RWPE2 (cell line): Measurements from ENCODE around the gene MORC2.

ENCODE experiments used
- ATAC-seq: fragments of 200-7000 bp; cut with Tn5 transposase; 3 replicates; pipeline ENCODE4 v1.9.1; 2021; ENCODE audit warnings: low read depth
- DNase-seq: peaks from one replicate; pipeline ENCODE4 v3.0.0-alpha.2; 2020; ENCODE audit warnings: low spot score
- H3K27ac ChIP-seq: fragments of 450-650 bp; 2 replicates; pipeline ENCODE4 v1.5.1; 2017; ENCODE audit warnings: mild to moderate bottlenecking; ENCODE audit not compliant: poor library complexity, severe bottlenecking
- H3K27me3 ChIP-seq: fragments of 250-450 bp; sonication (Bioruptor Pico); 2 replicates; pipeline ENCODE4 v1.5.1; 2021; ENCODE audit warnings: mild to moderate bottlenecking, moderate library complexity; ENCODE audit not compliant: insufficient read depth, poor library complexity, severe bottlenecking
- H3K36me3 ChIP-seq: fragments of 250-450 bp; sonication (Bioruptor Pico); 2 replicates; pipeline ENCODE4 v1.5.1; 2020; ENCODE audit warnings: low read depth, mild to moderate bottlenecking, moderate library complexity
- H3K4me1 ChIP-seq: fragments of 250-450 bp; sonication (Bioruptor Pico); 2 replicates; pipeline ENCODE4 v1.5.1; 2021; ENCODE audit warnings: mild to moderate bottlenecking, moderate library complexity; ENCODE audit not compliant: insufficient read depth, poor library complexity, severe bottlenecking
- H3K4me3 ChIP-seq: fragments of 250-450 bp; sonication (Bioruptor Pico); 2 replicates; pipeline ENCODE4 v1.5.1; 2021; ENCODE audit warnings: mild to moderate bottlenecking, moderate library complexity; ENCODE audit not compliant: severe bottlenecking
- H3K9me3 ChIP-seq: fragments of 250-450 bp; sonication (Bioruptor Pico); 2 replicates; pipeline ENCODE4 v1.5.1; 2021; ENCODE audit warnings: mild to moderate bottlenecking, moderate library complexity; ENCODE audit not compliant: severe bottlenecking
- CTCF ChIP-seq: fragments of 450-650 bp; IDR thresholded peaks from one replicate; pipeline ENCODE4 v1.5.1; 2017; ENCODE audit warnings: mild to moderate bottlenecking, moderate library complexity; ENCODE audit not compliant: poor library complexity, severe bottlenecking

MORC2 gene

GRCh38 chr22:30955153-30955552 lies 13.4 kb downstream of the MORC2 start:
- H3K36me3 ChIP-seq = peaks cover 74% of the 10 kb centered on the region

DNA sequence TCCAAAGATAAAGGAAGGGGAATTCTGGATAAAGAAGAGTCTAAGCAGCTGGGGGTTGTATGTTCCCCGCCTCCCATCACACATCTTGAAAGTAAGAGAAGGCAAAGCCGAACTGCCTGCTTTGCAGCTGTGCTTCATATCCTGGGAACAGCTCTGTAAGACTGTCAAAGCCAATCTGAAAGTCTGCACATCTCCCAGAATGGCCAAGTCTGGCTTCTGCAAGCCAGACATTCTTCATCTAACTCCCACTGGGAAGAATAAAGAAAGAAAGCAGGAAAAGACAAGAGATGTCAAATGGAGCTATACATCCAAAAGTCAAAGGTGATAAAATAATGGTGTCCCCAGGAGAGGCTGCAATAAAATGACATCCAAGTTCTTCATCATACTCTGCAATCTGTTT lies 15.4 kb downstream of the MORC2 start:
- Histone ChIP-seq H3K36me3 (peaks cover 83% of the 10 kb centered on the region), H3K27ac (no peak overlapping the region), H3K9me3 (no peaks in the 10 kb centered on the region), H3K4me3 (no peak overlapping the region), H3K27me3 (no peaks in the 10 kb centered on the region), H3K4me1 (no peaks in the 10 kb centered on the region)
- no peak for ATAC-seq
- no peak for TF ChIP-seq CTCF
- DNase-seq = no peak

More at GRCh38 chr22:30955153-30955552, 13.4 kb downstream of the MORC2 start:
- H3K4me3 ChIP-seq = no peak overlapping the region
- H3K27me3 ChIP-seq = no peaks in the 10 kb centered on the region
- ATAC-seq (no peak), DNase-seq (no peak)
- H3K27ac ChIP-seq = no peak overlapping the region
- H3K4me1 ChIP-seq = no peaks in the 10 kb centered on the region
- H3K9me3 ChIP-seq = no peaks in the 10 kb centered on the region
- TF ChIP-seq CTCF = no peak

DNA sequence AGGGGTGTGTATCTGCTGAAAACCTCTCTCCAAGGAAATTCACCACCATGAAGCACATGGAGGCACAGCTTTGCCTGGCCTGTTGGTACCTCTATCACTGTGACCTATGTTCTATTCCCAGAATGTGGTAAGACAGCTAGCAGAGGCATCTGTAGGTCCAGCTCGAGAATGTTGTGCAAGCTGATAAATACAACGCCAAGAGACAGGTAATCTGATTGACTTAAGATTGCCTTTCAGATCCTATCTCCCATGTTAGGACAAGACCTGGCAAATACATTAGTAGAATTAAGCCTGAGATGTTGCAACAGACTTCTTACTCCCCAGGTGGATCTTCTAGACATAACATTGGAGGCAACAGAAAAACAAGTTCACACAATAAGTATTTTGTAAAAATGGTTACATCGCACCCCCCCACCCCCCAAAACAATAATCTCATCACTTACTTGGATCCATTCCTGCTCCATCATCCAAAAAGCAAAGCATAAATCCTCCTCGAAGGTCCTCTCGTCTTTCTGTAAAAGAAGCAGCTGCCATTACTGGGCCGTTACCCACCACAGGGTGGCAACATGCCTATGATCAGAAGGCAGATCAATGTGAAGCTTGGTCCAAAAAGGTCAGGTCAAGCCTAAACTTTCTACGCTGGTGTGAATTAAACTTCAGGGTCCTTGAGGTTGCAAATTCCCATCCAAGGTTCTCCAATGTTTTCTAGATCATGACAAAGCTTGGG lies 18.5 kb downstream of the MORC2 start:
- TF ChIP-seq CTCF = no peak
- Histone ChIP-seq H3K9me3 (no peaks in the 10 kb centered on the region), H3K36me3 (peaks cover 92% of the 10 kb centered on the region), H3K27me3 (no peaks in the 10 kb centered on the region), H3K27ac (no peak overlapping the region), H3K4me1 (no peaks in the 10 kb centered on the region), H3K4me3 (no peak overlapping the region)
- DNase-seq = no peak
- ATAC-seq = no peak

GRCh38 chr22:30948930-30949342 lies 19.6 kb downstream of the MORC2 start:
- Histone ChIP-seq H3K9me3 (no peaks in the 10 kb centered on the region), H3K27ac (no peak overlapping the region), H3K4me3 (no peak overlapping the region), H3K36me3 (peaks cover 94% of the 10 kb centered on the region), H3K27me3 (no peaks in the 10 kb centered on the region), H3K4me1 (no peaks in the 10 kb centered on the region)
- ATAC-seq (no peak), DNase-seq (no peak)
- TF ChIP-seq CTCF = no peak

DNA sequence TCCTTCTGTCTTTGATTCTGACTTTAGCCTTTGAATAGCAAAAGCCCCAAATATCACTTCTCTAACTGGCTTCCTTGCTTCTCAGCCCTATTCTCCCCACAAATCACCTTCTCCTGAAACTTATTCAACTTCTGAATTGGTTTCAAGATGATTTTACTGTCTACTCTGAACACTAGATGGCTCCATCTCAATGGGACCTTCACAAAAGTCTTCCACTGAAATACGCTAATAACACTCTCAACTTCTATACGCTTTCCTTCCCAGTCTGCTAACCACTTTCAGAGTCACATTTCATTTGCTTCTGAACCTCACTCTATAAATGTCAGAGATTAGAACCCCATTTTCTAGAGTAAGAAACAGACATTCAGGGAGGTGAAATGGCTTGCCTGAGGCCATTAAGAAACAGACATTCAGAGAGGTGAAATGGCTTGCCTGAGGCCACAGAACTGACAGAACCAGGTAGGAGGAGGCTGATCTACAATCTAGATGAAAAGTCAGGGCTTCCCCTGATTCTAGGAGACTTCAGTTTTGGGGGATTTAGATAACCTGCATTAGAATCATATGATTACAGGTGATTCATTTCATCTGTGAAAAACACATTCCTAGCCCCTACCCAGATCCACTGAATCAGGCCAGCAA lies 20.6 kb downstream of the MORC2 start:
- DNase-seq = no peak
- Histone ChIP-seq H3K9me3 (no peaks in the 10 kb centered on the region), H3K36me3 (peaks cover 94% of the 10 kb centered on the region), H3K4me3 (no peak overlapping the region), H3K4me1 (no peaks in the 10 kb centered on the region), H3K27ac (no peak overlapping the region), H3K27me3 (no peaks in the 10 kb centered on the region)
- ATAC-seq = peak; percentile 44; the same call in 2 of the 3 replicates
- peak; percentile 62 for TF ChIP-seq CTCF
